NCI-H2171 treated with DMSO at 0.1 percent for 48 hours (cell line): ENCODE data around the gene TMEM87B.

ENCODE experiments used
- DNase-seq: peaks from one replicate; lab custom pipeline; 2025; lab: John Stamatoyannopoulos, UW

TMEM87B gene

GRCh38 chr2:112151701-112152440 lies 96.8 kb downstream of the TMEM87B start:
- no peak for DNase-seq

- DNase-seq: no peak
These were observed 97.6 kb downstream of the TMEM87B start for GRCh38 chr2:112152476-112153178.

- no peak for DNase-seq
These were observed 98.1 kb downstream of the TMEM87B start for GRCh38 chr2:112153179-112153490.

GRCh38 chr2:112153501-112153900 lies 98.4 kb downstream of the TMEM87B start:
- DNase-seq: no peak

- no peak for DNase-seq
These were observed 99.4 kb downstream of the TMEM87B start for GRCh38 chr2:112154246-112155117.

- no peak for DNase-seq
These were observed 100.5 kb downstream of the TMEM87B start for GRCh38 chr2:112155331-112156151.

- no peak for DNase-seq
These were observed 101.3 kb downstream of the TMEM87B start for GRCh38 chr2:112156152-112156986.

- no peak for DNase-seq
These were observed 102.4 kb downstream of the TMEM87B start for GRCh38 chr2:112157472-112157871.

GRCh38 chr2:112159454-112159921 lies 104.4 kb downstream of the TMEM87B start:
- no peak for DNase-seq

GRCh38 chr2:112160283-112161250 lies 105.5 kb downstream of the TMEM87B start:
- DNase-seq: no peak

GRCh38 chr2:112161431-112162145 lies 106.5 kb downstream of the TMEM87B start:
- DNase-seq: peak; percentile 83

GRCh38 chr2:112162341-112162740 lies 107.3 kb downstream of the TMEM87B start:
- no peak for DNase-seq

- no peak for DNase-seq
These were observed 107.9 kb downstream of the TMEM87B start for GRCh38 chr2:112162956-112163355.

- no peak for DNase-seq
These were observed 108.5 kb downstream of the TMEM87B start for GRCh38 chr2:112163541-112163981.

- no peak for DNase-seq
These were observed 109.8 kb downstream of the TMEM87B start for GRCh38 chr2:112164876-112165275.

- no peak for DNase-seq
These were observed 110.2 kb downstream of the TMEM87B start for GRCh38 chr2:112165296-112165695.

- DNase-seq: no peak
These were observed 111.9 kb downstream of the TMEM87B start for GRCh38 chr2:112166806-112167499.

GRCh38 chr2:112168422-112169124 lies 113.5 kb downstream of the TMEM87B start:
- DNase-seq: no peak
